Activated CD8-positive, alpha-beta memory T cell treated with anti-CD3 and anti-CD28 coated beads, Interleukin-2, amount 50 U/mL, for 24 hours (primary cell): ENCODE measurements around the gene GMEB2.
"Not testable (repeated sequence)": the region's sequence is repeated elsewhere in the genome, so short reads cannot be mapped to it uniquely, and the experiment has no call there.

Source experiments
- DNase-seq: peaks from one replicate; pipeline ENCODE4 v3.0.0-alpha.2; 2020; ENCODE audit errors: extremely low read depth

Gene GMEB2, protein sequence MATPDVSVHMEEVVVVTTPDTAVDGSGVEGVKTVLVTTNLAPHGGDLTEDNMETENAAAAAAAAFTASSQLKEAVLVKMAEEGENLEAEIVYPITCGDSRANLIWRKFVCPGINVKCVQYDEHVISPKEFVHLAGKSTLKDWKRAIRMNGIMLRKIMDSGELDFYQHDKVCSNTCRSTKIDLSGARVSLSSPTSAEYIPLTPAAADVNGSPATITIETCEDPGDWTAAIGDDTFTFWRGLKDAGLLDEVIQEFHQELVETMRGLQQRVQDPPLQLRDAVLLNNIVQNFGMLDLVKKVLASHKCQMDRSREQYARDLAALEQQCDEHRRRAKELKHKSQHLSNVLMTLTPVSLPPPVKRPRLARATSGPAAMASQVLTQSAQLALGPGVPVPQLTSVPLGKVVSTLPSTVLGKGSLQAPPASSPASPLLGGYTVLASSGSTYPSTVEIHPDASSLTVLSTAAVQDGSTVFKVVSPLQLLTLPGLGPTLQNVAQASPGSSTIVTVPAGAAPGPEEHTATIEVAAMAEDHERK

GRCh38 chr20:63626424-63627128, at the start of gene GMEB2:
TSS of gene GMEB2 (minus strand) at chr20:63627101. CDS start at chr20:63619397, 7,704 bp downstream.
- no peak for DNase-seq

- no peak for DNase-seq
Measured at GRCh38 chr20:63675681-63676368, 48.9 kb upstream of the GMEB2 start.

GRCh38 chr20:63673951-63674350, 47.0 kb upstream of the GMEB2 start:
- no peak for DNase-seq

DNA sequence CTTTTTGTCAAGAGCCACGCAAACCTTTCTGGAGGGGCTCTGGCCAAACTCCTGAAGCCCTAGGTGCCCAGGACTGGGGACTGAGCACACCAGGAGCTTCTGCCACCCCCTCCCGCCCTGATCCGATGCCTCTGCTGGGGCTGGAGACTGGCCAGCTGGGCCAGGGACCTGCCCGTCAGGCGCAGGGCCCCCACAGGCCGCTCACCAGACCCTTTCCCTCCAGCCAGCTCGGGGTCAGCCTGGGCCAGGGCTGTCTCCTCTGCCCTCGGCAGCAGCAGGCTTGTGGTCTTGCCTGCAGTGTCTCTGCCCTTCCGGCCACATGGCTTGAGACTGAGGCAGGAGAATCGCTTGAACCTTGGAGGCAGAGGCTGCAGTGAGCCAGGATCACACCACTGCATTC, 45.8 kb upstream of the GMEB2 start:
- DNase-seq = no peak

- DNase-seq = not testable (repeated sequence)
Measured at GRCh38 chr20:63671695-63672094, 44.8 kb upstream of the GMEB2 start.

DNA sequence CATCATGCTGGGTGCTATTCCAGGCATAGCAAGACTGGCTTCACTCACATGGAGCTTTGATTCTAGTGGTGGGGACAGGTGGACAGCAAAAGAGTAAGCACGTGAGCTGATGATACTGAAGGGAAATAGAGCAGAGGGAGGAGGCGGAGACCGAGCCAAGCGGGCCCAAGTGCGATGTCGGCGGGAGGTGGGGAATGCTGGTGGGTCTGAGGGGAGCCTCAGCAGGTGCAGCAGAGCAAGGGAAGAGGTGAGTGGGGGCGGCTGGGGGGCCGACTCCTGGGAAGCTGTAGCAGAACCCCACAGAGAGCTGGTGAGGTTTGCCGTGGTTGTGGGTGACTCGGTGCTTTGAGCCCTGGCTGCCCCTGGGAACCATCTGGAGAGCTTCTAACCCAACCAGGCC, 41.5 kb upstream of the GMEB2 start:
- no peak for DNase-seq

DNA sequence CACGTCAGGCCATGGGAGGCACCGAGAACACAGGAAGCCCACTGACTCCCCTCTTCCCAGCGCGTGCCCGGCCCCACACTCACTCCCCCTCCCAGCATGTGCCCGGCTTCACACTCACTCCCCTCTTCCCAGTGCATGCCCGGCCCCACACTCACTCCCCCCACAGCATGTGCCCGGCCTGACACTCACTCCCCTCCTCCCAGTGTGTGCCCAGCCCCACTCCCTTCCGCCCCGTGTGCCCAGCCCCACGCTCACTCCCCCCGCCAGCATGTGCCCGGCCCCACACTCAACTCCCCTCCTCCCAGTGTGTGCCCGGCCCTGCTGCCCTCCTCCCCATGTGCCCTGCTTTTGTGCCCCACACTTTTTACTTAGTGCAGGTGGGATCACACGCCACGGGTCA, 41.0 kb upstream of the GMEB2 start:
- no peak for DNase-seq

DNA sequence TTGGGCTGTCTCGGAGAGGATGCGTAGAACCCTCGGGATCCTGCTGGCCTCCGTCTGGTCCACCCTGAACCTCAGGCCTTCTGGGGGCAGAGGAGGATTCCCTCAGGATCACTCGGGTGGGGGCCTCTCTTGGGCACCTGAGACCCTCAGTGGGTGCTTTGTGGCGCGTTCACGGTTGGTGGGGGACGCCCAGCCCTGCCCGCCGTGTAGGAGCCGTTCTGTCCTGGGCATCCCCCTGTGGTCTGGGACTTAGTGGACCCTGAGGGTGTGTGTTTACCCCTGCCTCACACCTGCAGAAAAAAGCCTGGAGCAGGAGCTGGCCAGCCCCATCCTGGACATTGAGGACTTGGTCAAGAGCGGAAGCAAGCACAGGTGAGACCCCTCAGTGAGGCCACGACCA, 38.8 kb upstream of the GMEB2 start:
- DNase-seq = no peak

DNA sequence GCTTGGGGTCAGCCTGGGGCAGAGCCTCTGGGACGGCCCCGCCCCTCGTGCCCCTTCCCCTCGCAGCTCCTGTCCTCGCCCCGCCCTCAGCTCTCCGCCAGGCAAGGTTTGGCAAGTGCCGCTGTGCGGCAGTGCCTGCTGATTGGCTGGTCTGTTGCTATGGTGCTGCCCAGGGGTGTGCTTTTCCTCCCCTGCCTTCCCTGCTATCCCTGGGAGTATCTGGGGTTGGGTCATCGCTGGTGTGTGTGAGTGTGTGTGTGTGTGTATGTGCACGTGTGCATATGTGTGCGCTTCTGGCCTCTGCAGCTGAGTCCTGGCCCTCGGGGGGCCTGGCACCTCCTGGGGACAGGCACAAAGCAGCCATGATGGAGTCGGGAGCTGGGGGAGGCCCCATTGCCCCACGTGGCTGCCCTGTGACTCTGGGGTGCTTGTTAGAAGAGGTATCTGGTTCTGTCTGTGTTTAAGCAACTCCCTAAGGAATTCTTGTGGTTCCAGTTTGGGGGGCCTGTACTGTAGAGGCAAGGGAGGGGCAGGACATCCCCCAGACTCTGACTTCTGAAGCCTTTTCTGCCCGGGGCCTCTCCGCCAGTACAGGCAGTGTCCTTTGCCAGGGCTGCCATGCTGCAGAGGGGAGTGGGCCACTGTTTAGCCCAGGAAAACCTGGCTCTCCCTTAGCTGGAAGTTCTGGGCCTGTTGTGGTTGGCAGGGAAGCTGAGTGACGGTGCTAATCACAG, 38.1 kb upstream of the GMEB2 start:
- DNase-seq = no peak

DNA sequence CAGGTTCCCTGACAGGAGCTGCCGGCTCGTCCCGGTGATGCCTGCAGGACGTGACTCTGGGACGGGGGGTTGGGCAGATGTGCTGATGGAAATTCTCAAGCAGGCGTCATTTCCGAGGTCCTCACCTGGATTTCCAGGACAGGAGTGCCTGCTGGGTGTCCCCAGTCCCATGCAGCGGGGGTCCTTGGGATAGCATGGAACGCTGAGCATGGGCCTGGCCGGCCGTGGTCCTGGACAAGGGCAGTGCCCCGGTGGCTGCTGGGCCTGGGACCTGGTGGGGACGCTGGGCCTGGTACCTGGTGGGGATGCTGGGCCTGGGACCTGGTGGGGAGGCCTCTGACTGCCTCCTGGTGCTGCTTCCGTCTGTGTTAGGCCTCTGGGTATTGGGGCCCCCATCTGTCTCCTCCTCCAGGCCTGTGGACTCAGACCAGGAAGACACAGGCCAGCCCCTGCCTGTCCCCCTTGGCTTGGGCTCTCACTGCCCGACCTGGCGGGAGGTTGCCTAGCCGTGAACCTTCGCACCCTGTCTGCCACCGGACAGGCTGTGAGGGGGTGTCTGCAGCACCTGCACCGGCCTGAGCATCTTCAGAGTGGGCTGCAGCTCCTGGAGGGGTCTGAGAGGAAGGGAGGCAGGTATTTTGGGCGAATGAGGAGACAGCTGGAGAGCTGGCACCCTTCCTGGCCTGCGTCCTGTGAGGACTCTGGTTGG, 37.4 kb upstream of the GMEB2 start:
- DNase-seq = no peak

GRCh38 chr20:63663332-63664066, 36.6 kb upstream of the GMEB2 start:
- DNase-seq = no peak

DNA sequence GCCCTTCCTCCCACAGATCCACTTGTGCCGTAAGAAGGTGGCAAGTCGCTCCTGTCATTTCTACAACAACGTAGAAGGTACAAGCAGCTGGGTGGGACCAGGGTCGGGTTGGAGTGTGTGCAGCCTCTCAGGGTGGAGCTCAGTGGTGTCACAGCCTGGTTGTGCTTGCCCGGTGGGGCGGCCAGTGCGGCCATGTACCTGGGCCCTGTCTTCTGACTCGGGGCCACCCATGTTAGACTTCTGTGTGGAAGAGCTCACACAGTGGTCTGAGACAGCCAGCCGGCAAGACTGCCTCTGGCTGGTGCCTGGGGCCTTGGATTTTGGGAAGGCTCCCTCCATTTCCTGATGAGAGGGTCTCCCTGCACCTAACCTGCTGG, 35.9 kb upstream of the GMEB2 start:
- DNase-seq = no peak

GRCh38 chr20:63661959-63662812, 35.3 kb upstream of the GMEB2 start:
- no peak for DNase-seq

DNA sequence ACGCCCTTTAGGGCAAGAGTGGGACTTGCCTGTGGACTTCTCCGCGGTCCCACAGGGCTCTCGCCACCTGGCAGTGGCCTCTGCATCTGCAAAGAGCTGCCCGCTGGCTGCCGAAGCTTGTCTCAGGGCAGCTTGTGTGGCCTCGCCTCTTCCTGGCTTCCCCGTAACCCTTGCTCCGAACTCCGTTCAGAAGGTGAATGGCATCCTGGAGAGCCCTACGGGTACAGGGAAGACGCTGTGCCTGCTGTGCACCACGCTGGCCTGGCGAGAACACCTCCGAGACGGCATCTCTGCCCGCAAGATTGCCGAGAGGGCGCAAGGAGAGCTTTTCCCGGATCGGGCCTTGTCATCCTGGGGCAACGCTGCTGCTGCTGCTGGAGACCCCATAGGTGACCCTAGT, 34.2 kb upstream of the GMEB2 start:
- DNase-seq = no peak

GRCh38 chr20:63660622-63661021, 33.7 kb upstream of the GMEB2 start:
- no peak for DNase-seq

- not testable (repeated sequence) for DNase-seq
Measured at GRCh38 chr20:63660174-63660573, 33.3 kb upstream of the GMEB2 start.

DNA sequence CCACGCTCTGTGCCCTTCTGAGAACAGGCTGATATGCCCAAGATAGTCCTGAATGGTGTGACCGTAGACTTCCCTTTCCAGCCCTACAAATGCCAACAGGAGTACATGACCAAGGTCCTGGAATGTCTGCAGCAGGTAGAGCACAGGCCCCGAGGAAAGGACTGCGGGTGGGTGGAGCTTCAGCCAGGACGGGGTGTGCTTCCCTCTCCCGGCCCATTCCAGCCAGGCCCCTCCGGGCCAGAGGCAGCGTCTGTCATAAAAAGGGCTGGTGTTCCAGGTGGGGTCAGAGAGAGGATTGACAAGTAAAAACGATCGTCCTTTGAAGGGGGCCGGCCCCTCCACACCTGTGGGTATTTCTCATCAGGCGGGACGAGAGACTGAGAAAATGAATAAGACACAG, 32.5 kb upstream of the GMEB2 start:
- no peak for DNase-seq

GRCh38 chr20:63658749-63659187, 31.9 kb upstream of the GMEB2 start:
- DNase-seq = no peak
